Panc1 (cell line): ENCODE measurements around the gene TJP3. TPM values are rescaled to one million over a fixed set of nuclear protein-coding genes. Genes with fewer than 3 reads are reported as not detected.
"Not testable (repeated sequence)": the region's sequence is repeated elsewhere in the genome, so short reads cannot be mapped to it uniquely, and the experiment has no call there.

ENCODE experiments used
- ATAC-seq: fragments of 200-7000 bp; cut with Tn5 transposase; 2 replicates; pipeline ENCODE4 v1.9.1; 2020; ENCODE audit warnings: mild to moderate bottlenecking, moderate library complexity
- BruUV-seq: library from RNA; stranded (reverse); fragments of 400-500 nt; replicated peaks from 2 replicates; lab custom pipeline; 2021; lab: Mats Ljungman, UMichigan
- CTCF ChIA-PET: fragments of 300-600 bp; sonication (Branson Sonifier 250); formaldehyde crosslinking; loops from one replicate; lab custom pipeline; 2022; ENCODE audit warnings: antibody characterized with exemption; lab: Charles Lee
- POLR2A ChIA-PET: fragments of 300-600 bp; sonication (Branson Sonifier 250); formaldehyde crosslinking; loops from one replicate; lab custom pipeline; 2022; ENCODE audit warnings: antibody characterized with exemption; lab: Charles Lee
- DNase-seq: peaks from one replicate; pipeline ENCODE4 v3.0.0-alpha.2; 2010; ENCODE audit warnings: low read depth, low spot score
- H3K27ac ChIP-seq: 2 replicates; pipeline ENCODE4 v1.5.1; 2011; ENCODE audit warnings: mild to moderate bottlenecking, low read length, inconsistent platforms
- H3K27me3 ChIP-seq: fragments of 200-500 bp; sonication (Bioruptor generic); 2 replicates; pipeline ENCODE4 v1.6.0; 2014; ENCODE audit warnings: low read length, inconsistent platforms; ENCODE audit not compliant: control insufficient read depth, insufficient read depth
- H3K36me3 ChIP-seq: fragments of 200-500 bp; sonication (Bioruptor generic); 2 replicates; pipeline ENCODE4 v1.5.1; 2014; ENCODE audit warnings: inconsistent platforms, mild to moderate bottlenecking, low read length, moderate library complexity; ENCODE audit not compliant: control insufficient read depth, insufficient read depth
- H3K4me1 ChIP-seq: 2 replicates; pipeline ENCODE4 v1.5.1; 2011; ENCODE audit warnings: inconsistent platforms, mild to moderate bottlenecking, low read length, moderate library complexity; ENCODE audit not compliant: control insufficient read depth, insufficient read depth
- H3K4me3 ChIP-seq, 2 experiments: 2 replicates each; pipeline ENCODE4 v1.5.1; 2011 to 2012; ENCODE audit warnings: low read depth in 2 of 2, low read length in 2 of 2, mild to moderate bottlenecking in 2 of 2, inconsistent platforms in 1 of 2, moderate library complexity in 1 of 2
- H3K9me3 ChIP-seq: fragments of 200-500 bp; sonication (Bioruptor generic); 2 replicates; pipeline ENCODE4 v1.5.1; 2014; ENCODE audit warnings: low read depth, mild to moderate bottlenecking, inconsistent platforms, low read length, moderate library complexity; ENCODE audit not compliant: control insufficient read depth, insufficient read depth
- CTCF ChIP-seq: fragments of 450-650 bp; IDR thresholded peaks from 2 replicates; pipeline ENCODE4 v1.5.1; 2017; ENCODE audit warnings: mild to moderate bottlenecking
- POLR2AphosphoS5 ChIP-seq: IDR thresholded peaks from 2 replicates; pipeline ENCODE4 v1.6.1; 2012; ENCODE audit warnings: mild to moderate bottlenecking, low read depth, low read length, moderate library complexity
- REST ChIP-seq, 2 experiments: IDR thresholded peaks; 2 replicates each; pipeline ENCODE4 v1.6.1; 2011 to 2012; ENCODE audit warnings: low read depth in 2 of 2, control low read depth in 1 of 2, low read length in 1 of 2, mild to moderate bottlenecking in 1 of 2, moderate library complexity in 1 of 2; ENCODE audit not compliant: insufficient read depth in 1 of 2
- SIN3A ChIP-seq: IDR thresholded peaks from 2 replicates; pipeline ENCODE4 v1.6.1; 2012; ENCODE audit warnings: low read depth, mild to moderate bottlenecking, low read length, moderate library complexity, borderline replicate concordance; ENCODE audit not compliant: insufficient read depth
- TCF7L2 ChIP-seq: IDR thresholded peaks from 2 replicates; pipeline ENCODE4 v1.6.1; 2011; ENCODE audit warnings: mild to moderate bottlenecking, low read depth, low read length, inconsistent platforms
- in situ Hi-C: cut with HindIII; loops from 2 replicates; pipeline ENCODE4 v1.10.0; 2016; ENCODE audit warnings: low sequenced_read_pairs, low pct_unique_long_range_greater_than_20kb
- intact Hi-C: fragments of 100-400 bp; cut with micrococcal nuclease; formaldehyde crosslinking; loops from one replicate; pipeline ENCODE4 v1.10.0; 2022; ENCODE audit not compliant: unreplicated experiment
- total RNA-seq: library from RNA; stranded (reverse); gene quantifications from one replicate; pipeline ENCODE4 v1.2.1, GENCODE V29; 2021; ENCODE audit not compliant: unreplicated experiment

TJP3 gene
- total RNA-seq, 1 experiment from 2014 or later: 2.7 TPM

GRCh38 chr19:3664879-3665642 is 43.1 kb upstream of the TJP3 start:
- BruUV-seq: no TSS peak
- Histone ChIP-seq H3K27me3 (no peaks in the 10 kb centered on the region), H3K4me3 (no peak overlapping the region), H3K36me3 (no peaks in the 10 kb centered on the region), H3K9me3 (no peaks in the 10 kb centered on the region), H3K4me1 (peaks cover under 1% of the 10 kb centered on the region; the same call in 1 of the 2 replicates), H3K27ac (no peak overlapping the region)
- TF ChIP-seq CTCF (no peak), REST (IDR thresholded peaks at IDR 0.05; ENCODE audit: insufficient read depth in 1 of 2, low read depth in 2 of 2, low read length in 1 of 2) (no peak), TCF7L2 (no peak), SIN3A (no peak), POLR2AphosphoS5 (no peak)
- CTCF ChIA-PET: no interaction called here
- DNase-seq: no peak
- in situ Hi-C loops: no loop called here
- POLR2A ChIA-PET: no interaction called here
- no peak for ATAC-seq
- intact Hi-C loops: loop anchor here (5.0 kb wide), 1 partner anchor 42 kb away; the partner anchor contains the start of gene TJP3

GRCh38 chr19:3665681-3666544 is 42.3 kb upstream of the TJP3 start:
- TF ChIP-seq CTCF (peak; percentile 92), TCF7L2 (no peak)
- H3K9me3 ChIP-seq: no peaks in the 10 kb centered on the region
- no peak overlapping the region for H3K4me3 ChIP-seq
- no peaks in the 10 kb centered on the region for H3K27me3 ChIP-seq
- BruUV-seq: no TSS peak
- peak; percentile 80 for ATAC-seq
- ChIA-PET POLR2A (no interaction called here), CTCF (interaction anchor here (0.6 to 0.7 kb wide), 2 partner anchors 12 to 67 kb away, joined by 3 read pairs; no protein-coding TSS in a partner anchor)
- no peaks in the 10 kb centered on the region for H3K36me3 ChIP-seq
- in situ Hi-C loops (no loop called here), intact Hi-C loops (loop anchor here (5.0 kb wide), 1 partner anchor 41 kb away; the partner anchor contains the start of gene TJP3)
- peak; percentile 12 for DNase-seq
- no peak overlapping the region for H3K27ac ChIP-seq
- H3K4me1 ChIP-seq: peaks cover 7% of the 10 kb centered on the region; the same call in 1 of the 2 replicates

- H3K36me3 ChIP-seq, H3K4me1 ChIP-seq, H3K27ac ChIP-seq, H3K9me3 ChIP-seq, DNase-seq, H3K27me3 ChIP-seq, H3K4me3 ChIP-seq, BruUV-seq, POLR2A ChIA-PET, in situ Hi-C loops, ATAC-seq: not testable (repeated sequence)
- CTCF ChIA-PET: interaction anchor here (0.6 to 0.7 kb wide), 2 partner anchors 11 to 66 kb away, joined by 3 read pairs; no protein-coding TSS in a partner anchor
- intact Hi-C loops: loop anchor here (5.0 kb wide), 1 partner anchor 41 kb away; the partner anchor contains the start of gene TJP3
Measured at GRCh38 chr19:3666545-3666856, 41.7 kb upstream of the TJP3 start.
